Measurements from ENCODE around the gene WDR33. TPM values are rescaled to one million over a fixed set of nuclear protein-coding genes. Genes with fewer than 3 reads are reported as not detected.
A peak's percentile ranks its signal among the peaks of the same experiment; 100 is the strongest.

Gene WDR33
- total RNA-seq = 10 to 100 TPM; 23.7 to 37.5 TPM
- polyA plus RNA-seq = 10 to 100 TPM in 1 of 2 donors, 1 to 10 TPM in 1; 8.2 to 21.2 TPM

- under 1% methylated on average over 62 of the region's 62 CpGs for WGBS
- DNase-seq (ENCODE audit: low spot score) = peak; percentile 90
- Histone ChIP-seq H3K9ac (ENCODE audit: low read depth in 1 of 2, low read length in 2 of 2) (peak within 1 kb of the TSS; percentile 86 to 97), H3K4me3 (ENCODE audit: low read depth in 1 of 3, low read length in 3 of 3) (peak within 1 kb of the TSS; percentile 68 to 98 (median 84)), H3K36me3 (ENCODE audit: control insufficient read depth in 4 of 4, insufficient read depth in 3 of 4, low read depth in 1 of 4, low read length in 3 of 4) (no peaks in the 10 kb centered on the region), H3K27ac (ENCODE audit: low read depth in 1 of 2, low read length in 2 of 2) (peak within 1 kb of the TSS; percentile 88 to 95), H3K27me3 (ENCODE audit: control insufficient read depth in 4 of 4, insufficient read depth in 4 of 4, low read length in 3 of 4) (no peaks in the 10 kb centered on the region), H3K9me3 (ENCODE audit: control insufficient read depth in 4 of 4, low read length in 3 of 4) (no peaks in the 10 kb centered on the region), H3K4me1 (ENCODE audit: control insufficient read depth in 4 of 4, insufficient read depth in 4 of 4, low read length in 3 of 4) (peaks cover 4 to 39% (median 25%) of the 10 kb centered on the region in 4 donors)
- peak; percentile 99 for TF ChIP-seq YY1 (IDR thresholded peaks at IDR 0.05)
- peak; percentile 38 to 51 for TF ChIP-seq RXRA (IDR thresholded peaks at IDR 0.05)
- TF ChIP-seq, protein P1, sequence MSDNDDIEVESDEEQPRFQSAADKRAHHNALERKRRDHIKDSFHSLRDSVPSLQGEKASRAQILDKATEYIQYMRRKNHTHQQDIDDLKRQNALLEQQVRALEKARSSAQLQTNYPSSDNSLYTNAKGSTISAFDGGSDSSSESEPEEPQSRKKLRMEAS (IDR thresholded peaks at IDR 0.05) = peak; percentile 60
- no peak for TF ChIP-seq HNF4A (conservative IDR thresholded peaks at IDR 0.05)
- no peak for TF ChIP-seq FOXA1 (IDR thresholded peaks at IDR 0.05)
- TF ChIP-seq ATF3 (IDR thresholded peaks at IDR 0.05) = no peak
- no peak for TF ChIP-seq FOXA2 (IDR thresholded peaks at IDR 0.05)
- TF ChIP-seq, protein P2, sequence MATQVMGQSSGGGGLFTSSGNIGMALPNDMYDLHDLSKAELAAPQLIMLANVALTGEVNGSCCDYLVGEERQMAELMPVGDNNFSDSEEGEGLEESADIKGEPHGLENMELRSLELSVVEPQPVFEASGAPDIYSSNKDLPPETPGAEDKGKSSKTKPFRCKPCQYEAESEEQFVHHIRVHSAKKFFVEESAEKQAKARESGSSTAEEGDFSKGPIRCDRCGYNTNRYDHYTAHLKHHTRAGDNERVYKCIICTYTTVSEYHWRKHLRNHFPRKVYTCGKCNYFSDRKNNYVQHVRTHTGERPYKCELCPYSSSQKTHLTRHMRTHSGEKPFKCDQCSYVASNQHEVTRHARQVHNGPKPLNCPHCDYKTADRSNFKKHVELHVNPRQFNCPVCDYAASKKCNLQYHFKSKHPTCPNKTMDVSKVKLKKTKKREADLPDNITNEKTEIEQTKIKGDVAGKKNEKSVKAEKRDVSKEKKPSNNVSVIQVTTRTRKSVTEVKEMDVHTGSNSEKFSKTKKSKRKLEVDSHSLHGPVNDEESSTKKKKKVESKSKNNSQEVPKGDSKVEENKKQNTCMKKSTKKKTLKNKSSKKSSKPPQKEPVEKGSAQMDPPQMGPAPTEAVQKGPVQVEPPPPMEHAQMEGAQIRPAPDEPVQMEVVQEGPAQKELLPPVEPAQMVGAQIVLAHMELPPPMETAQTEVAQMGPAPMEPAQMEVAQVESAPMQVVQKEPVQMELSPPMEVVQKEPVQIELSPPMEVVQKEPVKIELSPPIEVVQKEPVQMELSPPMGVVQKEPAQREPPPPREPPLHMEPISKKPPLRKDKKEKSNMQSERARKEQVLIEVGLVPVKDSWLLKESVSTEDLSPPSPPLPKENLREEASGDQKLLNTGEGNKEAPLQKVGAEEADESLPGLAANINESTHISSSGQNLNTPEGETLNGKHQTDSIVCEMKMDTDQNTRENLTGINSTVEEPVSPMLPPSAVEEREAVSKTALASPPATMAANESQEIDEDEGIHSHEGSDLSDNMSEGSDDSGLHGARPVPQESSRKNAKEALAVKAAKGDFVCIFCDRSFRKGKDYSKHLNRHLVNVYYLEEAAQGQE (IDR thresholded peaks at IDR 0.05) = peak; percentile 79
- TF ChIP-seq ZBTB33 (IDR thresholded peaks at IDR 0.05) = no peak
- TF ChIP-seq NR2F2 (IDR thresholded peaks at IDR 0.05) = peak; percentile 35
- TF ChIP-seq JUND (IDR thresholded peaks at IDR 0.05) = no peak
- peak; percentile 81 for TF ChIP-seq TAF1 (conservative IDR thresholded peaks at IDR 0.05)
- TF ChIP-seq HNF4G (IDR thresholded peaks at IDR 0.05) = no peak
- no peak for TF ChIP-seq EGR1 (IDR thresholded peaks at IDR 0.05; ENCODE audit: low read depth in 2 of 2)
- TF ChIP-seq RAD21 (IDR thresholded peaks at IDR 0.05) = peak; percentile 55 to 63
- TF ChIP-seq GABPA (IDR thresholded peaks at IDR 0.05 in 1 of 2, conservative IDR thresholded peaks at IDR 0.05 in 1 of 2) = peak in 1 of 2 donors; percentile 30
- peak; percentile 27 for TF ChIP-seq SP1 (IDR thresholded peaks at IDR 0.05)
- TF ChIP-seq, protein P3, sequence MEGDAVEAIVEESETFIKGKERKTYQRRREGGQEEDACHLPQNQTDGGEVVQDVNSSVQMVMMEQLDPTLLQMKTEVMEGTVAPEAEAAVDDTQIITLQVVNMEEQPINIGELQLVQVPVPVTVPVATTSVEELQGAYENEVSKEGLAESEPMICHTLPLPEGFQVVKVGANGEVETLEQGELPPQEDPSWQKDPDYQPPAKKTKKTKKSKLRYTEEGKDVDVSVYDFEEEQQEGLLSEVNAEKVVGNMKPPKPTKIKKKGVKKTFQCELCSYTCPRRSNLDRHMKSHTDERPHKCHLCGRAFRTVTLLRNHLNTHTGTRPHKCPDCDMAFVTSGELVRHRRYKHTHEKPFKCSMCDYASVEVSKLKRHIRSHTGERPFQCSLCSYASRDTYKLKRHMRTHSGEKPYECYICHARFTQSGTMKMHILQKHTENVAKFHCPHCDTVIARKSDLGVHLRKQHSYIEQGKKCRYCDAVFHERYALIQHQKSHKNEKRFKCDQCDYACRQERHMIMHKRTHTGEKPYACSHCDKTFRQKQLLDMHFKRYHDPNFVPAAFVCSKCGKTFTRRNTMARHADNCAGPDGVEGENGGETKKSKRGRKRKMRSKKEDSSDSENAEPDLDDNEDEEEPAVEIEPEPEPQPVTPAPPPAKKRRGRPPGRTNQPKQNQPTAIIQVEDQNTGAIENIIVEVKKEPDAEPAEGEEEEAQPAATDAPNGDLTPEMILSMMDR (IDR thresholded peaks at IDR 0.05; ENCODE audit: low read depth, low read length, missing input control) = no peak
Observed at GRCh38 chr2:127810619-127811396, at the start of gene WDR33. Gene WDR33, minus strand, starts transcription at chr2:127811171. Its CDS starts 40,190 bp downstream, at chr2:127770981.

All from liver (tissue), 9 donors.